ENCODE results near the gene PPARD. TPM values are rescaled to one million over a fixed set of nuclear protein-coding genes. Genes with fewer than 3 reads are reported as not detected.
A peak's percentile ranks its signal among the peaks of the same experiment; 100 is the strongest.

The PPARD gene
- total RNA-seq, 4 donors from 2014 or later: 6.3 to 16.7 (median 12.0) TPM

DNA sequence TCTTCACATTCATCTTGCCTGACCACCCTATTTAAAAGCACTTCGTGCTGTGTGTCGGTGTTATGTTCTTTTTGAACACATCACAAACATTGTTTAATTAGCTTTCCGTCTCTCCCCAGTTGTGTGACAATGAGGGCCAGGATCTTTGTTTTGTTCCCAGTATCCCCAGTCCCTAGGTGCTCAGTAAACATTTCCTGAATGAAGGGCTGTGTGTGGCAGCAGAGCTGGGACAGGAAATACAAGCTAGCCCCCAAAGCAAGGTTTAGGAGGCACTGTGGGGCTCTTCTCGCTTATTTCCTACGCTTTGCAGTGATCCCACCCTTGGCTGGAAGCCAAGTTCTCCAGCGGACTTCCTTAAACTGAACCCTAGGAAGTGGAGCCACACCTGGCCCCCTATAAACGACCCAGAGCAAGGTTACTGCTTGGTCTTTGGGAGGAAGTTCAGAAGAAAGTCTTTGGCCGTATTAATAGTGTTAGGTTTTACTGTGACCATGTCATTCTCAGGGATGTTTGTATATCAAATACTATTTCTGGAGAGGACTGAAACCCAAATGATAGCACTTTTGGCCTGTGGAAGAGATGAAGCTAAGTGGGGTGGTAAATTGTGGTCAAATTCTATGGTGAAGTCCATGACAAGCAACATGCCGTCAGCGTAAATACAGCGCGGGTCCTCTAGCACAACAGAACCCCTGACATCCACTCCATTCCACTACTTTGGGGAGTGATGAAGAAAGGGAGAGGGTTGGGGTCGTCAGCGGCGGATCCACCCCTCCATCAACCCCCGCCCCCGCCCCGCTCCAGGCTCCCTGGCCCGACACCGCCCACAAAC lies 109.2 kb downstream of the PPARD start:
- in situ Hi-C loops (cut with MboI; ENCODE audit: low sequenced_read_pairs in 4 of 4) (loop anchor here (5.0 to 10.0 kb wide), 2 partner anchors 107 to 109 kb away; partner anchors contain the start of gene PPARD (in 4 of the 4)), intact Hi-C loops (cut with DNase I; ENCODE audit: low total_unique reads) (loop anchor here (1.0 kb wide), 1 partner anchor 17 kb away; the partner anchor contains the start of gene RPL10A)
- H3K27ac ChIP-seq: peak overlapping the region; percentile 81 to 89 (median 82)
- H3K4me3 ChIP-seq: peak overlapping the region; percentile 35 to 77 (median 64)
- TF ChIP-seq, protein P1, sequence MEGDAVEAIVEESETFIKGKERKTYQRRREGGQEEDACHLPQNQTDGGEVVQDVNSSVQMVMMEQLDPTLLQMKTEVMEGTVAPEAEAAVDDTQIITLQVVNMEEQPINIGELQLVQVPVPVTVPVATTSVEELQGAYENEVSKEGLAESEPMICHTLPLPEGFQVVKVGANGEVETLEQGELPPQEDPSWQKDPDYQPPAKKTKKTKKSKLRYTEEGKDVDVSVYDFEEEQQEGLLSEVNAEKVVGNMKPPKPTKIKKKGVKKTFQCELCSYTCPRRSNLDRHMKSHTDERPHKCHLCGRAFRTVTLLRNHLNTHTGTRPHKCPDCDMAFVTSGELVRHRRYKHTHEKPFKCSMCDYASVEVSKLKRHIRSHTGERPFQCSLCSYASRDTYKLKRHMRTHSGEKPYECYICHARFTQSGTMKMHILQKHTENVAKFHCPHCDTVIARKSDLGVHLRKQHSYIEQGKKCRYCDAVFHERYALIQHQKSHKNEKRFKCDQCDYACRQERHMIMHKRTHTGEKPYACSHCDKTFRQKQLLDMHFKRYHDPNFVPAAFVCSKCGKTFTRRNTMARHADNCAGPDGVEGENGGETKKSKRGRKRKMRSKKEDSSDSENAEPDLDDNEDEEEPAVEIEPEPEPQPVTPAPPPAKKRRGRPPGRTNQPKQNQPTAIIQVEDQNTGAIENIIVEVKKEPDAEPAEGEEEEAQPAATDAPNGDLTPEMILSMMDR (IDR thresholded peaks at IDR 0.05 in 4 of 5, conservative IDR thresholded peaks at IDR 0.05 in 1 of 5): no peak
- no peak for TF ChIP-seq POLR2A (IDR thresholded peaks at IDR 0.05)
- ATAC-seq (peak in 1 of 2 donors; percentile 2), DNase-seq (no peak)
- no peaks in the 10 kb centered on the region for H3K36me3 ChIP-seq
- peaks cover 34 to 40% of the 10 kb centered on the region in 2 donors for H3K4me1 ChIP-seq
- H3K27me3 ChIP-seq: no peaks in the 10 kb centered on the region
- H3K9me3 ChIP-seq: no peaks in the 10 kb centered on the region

DNA sequence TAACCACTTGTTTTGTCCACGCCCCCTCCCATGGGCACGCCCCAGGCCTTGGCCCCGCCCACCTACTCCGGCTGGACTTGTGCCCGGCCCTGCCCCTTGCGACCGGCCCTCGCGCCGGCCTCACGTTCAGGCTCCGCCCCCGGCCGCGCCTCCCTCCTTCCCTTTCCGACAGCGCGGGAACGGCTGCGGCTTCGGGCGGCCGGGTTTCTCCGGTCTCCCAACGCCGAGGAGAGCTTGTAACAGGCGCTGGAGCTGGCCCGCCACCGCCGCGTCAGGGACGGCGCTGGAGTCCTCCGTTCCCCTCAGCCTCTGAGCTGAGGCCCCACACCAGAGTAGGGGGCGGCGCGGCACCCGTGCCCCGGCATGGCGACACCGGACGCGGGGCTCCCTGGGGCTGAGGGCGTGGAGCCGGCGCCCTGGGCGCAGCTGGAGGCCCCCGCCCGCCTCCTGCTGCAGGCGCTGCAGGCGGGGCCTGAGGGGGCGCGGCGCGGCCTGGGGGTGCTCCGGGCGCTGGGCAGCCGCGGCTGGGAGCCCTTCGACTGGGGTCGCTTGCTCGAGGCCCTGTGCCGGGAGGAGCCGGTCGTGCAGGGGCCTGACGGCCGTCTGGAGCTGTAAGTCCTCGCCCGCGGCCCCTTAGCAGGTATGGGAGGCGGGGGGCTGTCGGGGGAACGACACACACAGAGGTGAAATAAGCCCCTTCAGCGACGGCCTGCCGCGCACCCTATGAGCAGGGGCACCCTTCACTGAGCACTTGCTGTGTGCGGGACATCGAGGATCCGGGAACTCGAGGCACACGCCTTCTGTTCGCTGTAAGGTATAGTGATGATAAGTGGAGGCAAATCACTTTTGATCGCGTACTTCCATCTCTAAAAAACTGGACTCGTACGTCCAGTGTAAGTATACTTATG lies 110.1 kb downstream of the PPARD start, which contains the start of gene FANCE:
FANCE (plus strand) TSS at position 156 of the 908 bp plus-strand sequence; CDS start at position 364, 208 bp downstream.
- Histone ChIP-seq H3K4me1 (peaks cover 34 to 40% of the 10 kb centered on the region in 2 donors), H3K36me3 (peaks cover 0 to 7% of the 10 kb centered on the region in 2 donors), H3K9me3 (no peaks in the 10 kb centered on the region), H3K27me3 (no peaks in the 10 kb centered on the region), H3K4me3 (peak within 1 kb of the TSS; percentile 62 to 77 (median 72)), H3K27ac (peak within 1 kb of the TSS; percentile 81 to 89 (median 82))
- peak; percentile 80 to 86 for TF ChIP-seq POLR2A (IDR thresholded peaks at IDR 0.05)
- TF ChIP-seq, protein P1 (IDR thresholded peaks at IDR 0.05 in 4 of 5, conservative IDR thresholded peaks at IDR 0.05 in 1 of 5): peak in 1 of 5 experiments; percentile 12
- DNase-seq: peak; percentile 88 to 93
- peak; percentile 69 to 72 for ATAC-seq
- in situ Hi-C loops (cut with MboI; ENCODE audit: low sequenced_read_pairs in 4 of 4): loop anchor here (5.0 to 10.0 kb wide), 2 partner anchors 108 to 110 kb away; partner anchors contain the start of gene PPARD (in 4 of the 4)
- intact Hi-C loops (cut with DNase I; ENCODE audit: low total_unique reads): loop anchor here (1.0 kb wide), 1 partner anchor 16 kb away; the partner anchor contains the start of gene RPL10A

DNA sequence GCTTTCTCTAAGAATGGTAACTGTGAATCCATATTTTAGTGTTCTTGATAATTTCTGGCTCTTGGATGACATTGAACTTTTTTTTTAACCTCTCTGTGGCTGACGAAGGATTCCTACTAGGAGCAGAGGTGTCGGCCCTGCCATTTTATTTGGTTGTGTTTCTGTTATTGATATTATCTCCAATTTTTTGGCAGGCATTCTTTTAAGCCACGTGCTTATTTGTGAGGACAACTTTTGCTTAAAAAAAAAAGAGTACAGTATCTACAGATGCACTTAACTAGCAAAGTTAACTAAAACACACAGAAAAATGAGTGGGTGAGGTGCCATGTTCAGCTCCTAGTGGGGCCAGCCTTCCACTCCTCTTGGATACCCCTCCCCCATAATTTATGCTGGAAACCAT lies 110.9 kb downstream of the PPARD start:
- Histone ChIP-seq H3K27me3 (no peaks in the 10 kb centered on the region), H3K9me3 (no peaks in the 10 kb centered on the region), H3K36me3 (peaks cover 0 to 9% of the 10 kb centered on the region in 2 donors), H3K4me3 (peak overlapping the region; percentile 62 to 77 (median 72)), H3K4me1 (peaks cover 34 to 40% of the 10 kb centered on the region in 2 donors), H3K27ac (peak overlapping the region; percentile 81 to 89 (median 82))
- ATAC-seq (no peak), DNase-seq (no peak)
- intact Hi-C loops (cut with DNase I; ENCODE audit: low total_unique reads): no loop called here
- TF ChIP-seq, protein P1 (IDR thresholded peaks at IDR 0.05 in 4 of 5, conservative IDR thresholded peaks at IDR 0.05 in 1 of 5): no peak
- TF ChIP-seq POLR2A (IDR thresholded peaks at IDR 0.05): no peak
- in situ Hi-C loops (cut with MboI; ENCODE audit: low sequenced_read_pairs in 4 of 4): loop anchor here (5.0 to 10.0 kb wide), 2 partner anchors 108 to 111 kb away; partner anchors contain the start of gene PPARD (in 4 of the 4)

Data from gastrocnemius medialis (tissue), 4 donors.